WTC11 (cell line): Measurements from ENCODE around the gene RPH3AL. TPM values are rescaled to one million over a fixed set of nuclear protein-coding genes. Genes with fewer than 3 reads are reported as not detected.

ENCODE experiments used
- ATAC-seq: fragments of 200-7000 bp; cut with Tn5 transposase; 2 replicates; pipeline ENCODE4 v1.10.0; 2021; ENCODE audit warnings: mild to moderate bottlenecking, moderate library complexity
- CTCF ChIA-PET: fragments of 300-600 bp; sonication (Branson Sonifier 250); formaldehyde crosslinking; loops from one replicate; lab custom pipeline; 2021; ENCODE audit warnings: antibody characterized with exemption; lab: Charles Lee
- POLR2A ChIA-PET: fragments of 350-600 bp; sonication (Branson Sonifier 250); formaldehyde crosslinking; loops from one replicate; lab custom pipeline; 2021; ENCODE audit warnings: antibody characterized with exemption; lab: Charles Lee
- DNase-seq: peaks from one replicate; pipeline ENCODE4 v3.0.0; 2021; ENCODE audit warnings: low spot score
- H3K27ac Mint-ChIP-seq: 2 replicates; pipeline ENCODE4 v1.8.0; 2021; ENCODE audit warnings: mixed read lengths
- H3K27me3 Mint-ChIP-seq: 2 replicates; pipeline ENCODE4 v1.8.0; 2021; ENCODE audit warnings: low read depth, mild to moderate bottlenecking, moderate library complexity, mixed read lengths
- H3K36me3 Mint-ChIP-seq: 2 replicates; pipeline ENCODE4 v1.8.0; 2021; ENCODE audit warnings: mixed read lengths
- H3K4me1 Mint-ChIP-seq: 2 replicates; pipeline ENCODE4 v1.8.0; 2022; ENCODE audit warnings: mixed read lengths
- H3K4me3 Mint-ChIP-seq: 2 replicates; pipeline ENCODE4 v1.8.0; 2021; ENCODE audit warnings: mild to moderate bottlenecking, moderate library complexity, mixed read lengths
- H3K9me3 Mint-ChIP-seq: 2 replicates; pipeline ENCODE4 v1.8.0; 2021; ENCODE audit warnings: mixed read lengths
- FOXK1 ChIP-seq: sonication (generic); formaldehyde crosslinking; IDR thresholded peaks from 2 replicates; pipeline ENCODE4 v1.8.0; 2022; ENCODE audit warnings: mild to moderate bottlenecking, moderate library complexity, missing genetic modification reagents
- KAT7 ChIP-seq: sonication (generic); formaldehyde crosslinking; IDR thresholded peaks from 2 replicates; pipeline ENCODE4 v1.8.1; 2023; ENCODE audit warnings: missing genetic modification reagents, mild to moderate bottlenecking, borderline replicate concordance
- MXD4 ChIP-seq: fragments of 250-450 bp; sonication (Bioruptor Pico); IDR thresholded peaks from 2 replicates; pipeline ENCODE4 v1.8.0; 2021; ENCODE audit warnings: mild to moderate bottlenecking, moderate library complexity, borderline replicate concordance
- NFATC4 ChIP-seq: fragments of 250-450 bp; sonication (Bioruptor Pico); IDR thresholded peaks from 2 replicates; pipeline ENCODE4 v1.9.0; 2021; ENCODE audit warnings: mild to moderate bottlenecking
- NFE2L1 ChIP-seq: sonication (generic); formaldehyde crosslinking; IDR thresholded peaks from 2 replicates; pipeline ENCODE4 v1.8.1; 2023; ENCODE audit warnings: missing genetic modification reagents
- NFYB ChIP-seq: sonication (generic); formaldehyde crosslinking; conservative IDR thresholded peaks from 2 replicates; pipeline ENCODE4 v1.8.0; 2022; ENCODE audit warnings: low read depth, missing genetic modification reagents
- OVOL2 ChIP-seq: fragments of 250-450 bp; sonication (Bioruptor Pico); IDR thresholded peaks from 2 replicates; pipeline ENCODE4 v1.9.0; 2021; ENCODE audit warnings: mild to moderate bottlenecking, borderline replicate concordance
- SP1 ChIP-seq: sonication (generic); formaldehyde crosslinking; conservative IDR thresholded peaks from 2 replicates; pipeline ENCODE4 v1.8.1; 2022; ENCODE audit warnings: missing genetic modification reagents
- TCF7 ChIP-seq: sonication (generic); formaldehyde crosslinking; IDR thresholded peaks from 2 replicates; pipeline ENCODE4 v1.8.0; 2022; ENCODE audit warnings: mild to moderate bottlenecking, low read depth, missing genetic modification reagents, moderate library complexity
- ZNF671 ChIP-seq: fragments of 250-450 bp; sonication (Bioruptor Pico); IDR thresholded peaks from 2 replicates; pipeline ENCODE4 v1.8.0; 2021; ENCODE audit warnings: mild to moderate bottlenecking
- total RNA-seq: library from RNA; stranded (reverse); gene quantifications from 3 replicates; pipeline ENCODE4 v1.2.3, GENCODE V29; 2021
- TF ChIP-seq, protein P1 (sequence below): sonication (generic); formaldehyde crosslinking; IDR thresholded peaks from 2 replicates; pipeline ENCODE4 v1.8.0; 2022; ENCODE audit warnings: mild to moderate bottlenecking, missing genetic modification reagents
- TF ChIP-seq, protein P2 (sequence below): sonication (generic); formaldehyde crosslinking; IDR thresholded peaks from 2 replicates; pipeline ENCODE4 v1.8.1; 2023; ENCODE audit warnings: mild to moderate bottlenecking, missing genetic modification reagents, moderate library complexity
- TF ChIP-seq, protein P3 (sequence below): sonication (generic); formaldehyde crosslinking; IDR thresholded peaks from 2 replicates; pipeline ENCODE4 v1.8.0; 2022; ENCODE audit warnings: mild to moderate bottlenecking, missing genetic modification reagents
- TF ChIP-seq, protein P4 (sequence below): fragments of 250-450 bp; sonication (Bioruptor Pico); IDR thresholded peaks from 2 replicates; pipeline ENCODE4 v1.8.0; 2021; ENCODE audit warnings: mild to moderate bottlenecking
- TF ChIP-seq, protein P5 (sequence below): sonication (generic); formaldehyde crosslinking; IDR thresholded peaks from 2 replicates; pipeline ENCODE4 v1.8.0; 2023; ENCODE audit warnings: mild to moderate bottlenecking, missing genetic modification reagents
- TF ChIP-seq, protein P6 (sequence below): fragments of 250-450 bp; sonication (Bioruptor Pico); IDR thresholded peaks from 2 replicates; pipeline ENCODE4 v1.9.0; 2021; ENCODE audit warnings: mild to moderate bottlenecking
- TF ChIP-seq, protein P7 (sequence below): sonication (generic); formaldehyde crosslinking; IDR thresholded peaks from 2 replicates; pipeline ENCODE4 v1.8.0; 2022; ENCODE audit warnings: mild to moderate bottlenecking, missing genetic modification reagents
- TF ChIP-seq, protein P8 (sequence below): sonication (generic); formaldehyde crosslinking; IDR thresholded peaks from 2 replicates; pipeline ENCODE4 v1.8.0; 2022; ENCODE audit warnings: missing genetic modification reagents

The RPH3AL gene
- total RNA-seq, 1 experiment from 2014 or later, result 2.0 TPM

DNA sequence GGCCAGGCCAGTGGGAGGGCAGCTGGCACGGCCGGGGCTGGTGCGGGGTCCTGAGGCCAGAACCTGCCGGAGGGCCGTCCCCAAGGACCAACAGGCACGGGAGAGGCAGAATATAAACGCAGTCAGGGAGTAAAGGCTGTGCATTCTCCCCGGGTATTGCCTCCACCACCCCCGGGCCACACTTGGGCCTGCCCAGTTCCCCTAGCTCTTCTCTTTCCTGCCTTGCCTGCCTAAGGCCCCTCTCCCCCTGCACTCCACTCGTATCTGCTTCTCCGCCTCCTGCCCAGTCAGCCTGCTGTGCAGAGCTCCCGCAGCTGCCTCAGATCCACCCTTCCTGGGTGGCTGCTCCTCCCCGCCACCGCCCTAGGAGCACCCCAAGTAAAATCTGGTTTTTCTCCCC, 5.0 kb upstream of the RPH3AL start (continued):
- TF ChIP-seq, protein P1, sequence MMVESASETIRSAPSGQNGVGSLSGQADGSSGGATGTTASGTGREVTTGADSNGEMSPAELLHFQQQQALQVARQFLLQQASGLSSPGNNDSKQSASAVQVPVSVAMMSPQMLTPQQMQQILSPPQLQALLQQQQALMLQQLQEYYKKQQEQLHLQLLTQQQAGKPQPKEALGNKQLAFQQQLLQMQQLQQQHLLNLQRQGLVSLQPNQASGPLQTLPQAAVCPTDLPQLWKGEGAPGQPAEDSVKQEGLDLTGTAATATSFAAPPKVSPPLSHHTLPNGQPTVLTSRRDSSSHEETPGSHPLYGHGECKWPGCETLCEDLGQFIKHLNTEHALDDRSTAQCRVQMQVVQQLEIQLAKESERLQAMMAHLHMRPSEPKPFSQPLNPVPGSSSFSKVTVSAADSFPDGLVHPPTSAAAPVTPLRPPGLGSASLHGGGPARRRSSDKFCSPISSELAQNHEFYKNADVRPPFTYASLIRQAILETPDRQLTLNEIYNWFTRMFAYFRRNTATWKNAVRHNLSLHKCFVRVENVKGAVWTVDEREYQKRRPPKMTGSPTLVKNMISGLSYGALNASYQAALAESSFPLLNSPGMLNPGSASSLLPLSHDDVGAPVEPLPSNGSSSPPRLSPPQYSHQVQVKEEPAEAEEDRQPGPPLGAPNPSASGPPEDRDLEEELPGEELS (CRISPR knock-in tag), result no peak
- TF ChIP-seq FOXK1, result no peak

DNA sequence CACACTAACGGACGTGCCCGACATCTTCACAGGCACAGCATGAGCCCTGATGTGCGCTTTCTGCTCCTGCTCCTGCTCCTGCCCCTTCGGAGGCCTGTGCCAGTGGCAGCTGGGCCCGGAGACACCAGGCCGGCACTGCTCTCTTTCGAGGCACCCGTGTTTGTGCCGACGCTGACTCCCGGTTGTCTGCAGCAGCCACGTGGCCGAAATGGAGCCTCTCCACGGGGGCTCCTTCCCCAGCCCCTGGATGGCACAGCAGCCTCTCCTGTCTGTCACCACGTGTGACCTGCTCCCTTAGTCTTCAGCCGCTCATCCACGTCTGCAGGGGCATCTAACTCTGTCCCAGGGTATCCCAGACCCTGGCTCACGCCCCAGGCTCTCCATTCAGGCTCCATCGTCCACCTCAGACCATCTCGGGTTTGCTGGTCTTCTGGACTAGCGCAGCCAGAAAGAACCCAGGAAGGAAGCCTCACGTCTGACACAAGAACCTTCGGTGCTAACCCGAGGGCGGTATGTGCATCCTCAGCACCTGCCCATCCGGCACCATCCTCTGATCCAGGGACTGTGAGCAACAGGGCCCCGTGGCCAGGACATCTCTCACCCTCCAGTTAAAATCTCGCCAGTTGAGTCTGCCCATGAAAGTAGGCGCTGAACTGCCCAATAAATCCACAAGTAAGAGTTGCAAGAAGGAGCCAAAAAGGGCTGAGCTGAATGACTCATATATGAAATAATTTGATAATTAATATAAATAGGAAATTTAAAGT, 4.2 kb upstream of the RPH3AL start:
- TF ChIP-seq, protein P2, sequence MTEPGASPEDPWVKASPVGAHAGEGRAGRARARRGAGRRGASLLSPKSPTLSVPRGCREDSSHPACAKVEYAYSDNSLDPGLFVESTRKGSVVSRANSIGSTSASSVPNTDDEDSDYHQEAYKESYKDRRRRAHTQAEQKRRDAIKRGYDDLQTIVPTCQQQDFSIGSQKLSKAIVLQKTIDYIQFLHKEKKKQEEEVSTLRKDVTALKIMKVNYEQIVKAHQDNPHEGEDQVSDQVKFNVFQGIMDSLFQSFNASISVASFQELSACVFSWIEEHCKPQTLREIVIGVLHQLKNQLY (CRISPR knock-in tag), result no peak
- no peak for TF ChIP-seq KAT7 (CRISPR knock-in tag)
- TF ChIP-seq, protein P3, sequence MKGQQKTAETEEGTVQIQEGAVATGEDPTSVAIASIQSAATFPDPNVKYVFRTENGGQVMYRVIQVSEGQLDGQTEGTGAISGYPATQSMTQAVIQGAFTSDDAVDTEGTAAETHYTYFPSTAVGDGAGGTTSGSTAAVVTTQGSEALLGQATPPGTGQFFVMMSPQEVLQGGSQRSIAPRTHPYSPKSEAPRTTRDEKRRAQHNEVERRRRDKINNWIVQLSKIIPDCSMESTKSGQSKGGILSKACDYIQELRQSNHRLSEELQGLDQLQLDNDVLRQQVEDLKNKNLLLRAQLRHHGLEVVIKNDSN, result no peak
- TF ChIP-seq MXD4 (CRISPR knock-in tag), result no peak
- TF ChIP-seq OVOL2 (CRISPR knock-in tag), result no peak
- TF ChIP-seq, protein P4, sequence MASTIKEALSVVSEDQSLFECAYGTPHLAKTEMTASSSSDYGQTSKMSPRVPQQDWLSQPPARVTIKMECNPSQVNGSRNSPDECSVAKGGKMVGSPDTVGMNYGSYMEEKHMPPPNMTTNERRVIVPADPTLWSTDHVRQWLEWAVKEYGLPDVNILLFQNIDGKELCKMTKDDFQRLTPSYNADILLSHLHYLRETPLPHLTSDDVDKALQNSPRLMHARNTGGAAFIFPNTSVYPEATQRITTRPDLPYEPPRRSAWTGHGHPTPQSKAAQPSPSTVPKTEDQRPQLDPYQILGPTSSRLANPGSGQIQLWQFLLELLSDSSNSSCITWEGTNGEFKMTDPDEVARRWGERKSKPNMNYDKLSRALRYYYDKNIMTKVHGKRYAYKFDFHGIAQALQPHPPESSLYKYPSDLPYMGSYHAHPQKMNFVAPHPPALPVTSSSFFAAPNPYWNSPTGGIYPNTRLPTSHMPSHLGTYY (CRISPR knock-in tag), result no peak
- TF ChIP-seq SP1 (CRISPR knock-in tag), result no peak
- TF ChIP-seq, protein P5, sequence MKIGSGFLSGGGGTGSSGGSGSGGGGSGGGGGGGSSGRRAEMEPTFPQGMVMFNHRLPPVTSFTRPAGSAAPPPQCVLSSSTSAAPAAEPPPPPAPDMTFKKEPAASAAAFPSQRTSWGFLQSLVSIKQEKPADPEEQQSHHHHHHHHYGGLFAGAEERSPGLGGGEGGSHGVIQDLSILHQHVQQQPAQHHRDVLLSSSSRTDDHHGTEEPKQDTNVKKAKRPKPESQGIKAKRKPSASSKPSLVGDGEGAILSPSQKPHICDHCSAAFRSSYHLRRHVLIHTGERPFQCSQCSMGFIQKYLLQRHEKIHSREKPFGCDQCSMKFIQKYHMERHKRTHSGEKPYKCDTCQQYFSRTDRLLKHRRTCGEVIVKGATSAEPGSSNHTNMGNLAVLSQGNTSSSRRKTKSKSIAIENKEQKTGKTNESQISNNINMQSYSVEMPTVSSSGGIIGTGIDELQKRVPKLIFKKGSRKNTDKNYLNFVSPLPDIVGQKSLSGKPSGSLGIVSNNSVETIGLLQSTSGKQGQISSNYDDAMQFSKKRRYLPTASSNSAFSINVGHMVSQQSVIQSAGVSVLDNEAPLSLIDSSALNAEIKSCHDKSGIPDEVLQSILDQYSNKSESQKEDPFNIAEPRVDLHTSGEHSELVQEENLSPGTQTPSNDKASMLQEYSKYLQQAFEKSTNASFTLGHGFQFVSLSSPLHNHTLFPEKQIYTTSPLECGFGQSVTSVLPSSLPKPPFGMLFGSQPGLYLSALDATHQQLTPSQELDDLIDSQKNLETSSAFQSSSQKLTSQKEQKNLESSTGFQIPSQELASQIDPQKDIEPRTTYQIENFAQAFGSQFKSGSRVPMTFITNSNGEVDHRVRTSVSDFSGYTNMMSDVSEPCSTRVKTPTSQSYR, result no peak
- TF ChIP-seq, protein P6, sequence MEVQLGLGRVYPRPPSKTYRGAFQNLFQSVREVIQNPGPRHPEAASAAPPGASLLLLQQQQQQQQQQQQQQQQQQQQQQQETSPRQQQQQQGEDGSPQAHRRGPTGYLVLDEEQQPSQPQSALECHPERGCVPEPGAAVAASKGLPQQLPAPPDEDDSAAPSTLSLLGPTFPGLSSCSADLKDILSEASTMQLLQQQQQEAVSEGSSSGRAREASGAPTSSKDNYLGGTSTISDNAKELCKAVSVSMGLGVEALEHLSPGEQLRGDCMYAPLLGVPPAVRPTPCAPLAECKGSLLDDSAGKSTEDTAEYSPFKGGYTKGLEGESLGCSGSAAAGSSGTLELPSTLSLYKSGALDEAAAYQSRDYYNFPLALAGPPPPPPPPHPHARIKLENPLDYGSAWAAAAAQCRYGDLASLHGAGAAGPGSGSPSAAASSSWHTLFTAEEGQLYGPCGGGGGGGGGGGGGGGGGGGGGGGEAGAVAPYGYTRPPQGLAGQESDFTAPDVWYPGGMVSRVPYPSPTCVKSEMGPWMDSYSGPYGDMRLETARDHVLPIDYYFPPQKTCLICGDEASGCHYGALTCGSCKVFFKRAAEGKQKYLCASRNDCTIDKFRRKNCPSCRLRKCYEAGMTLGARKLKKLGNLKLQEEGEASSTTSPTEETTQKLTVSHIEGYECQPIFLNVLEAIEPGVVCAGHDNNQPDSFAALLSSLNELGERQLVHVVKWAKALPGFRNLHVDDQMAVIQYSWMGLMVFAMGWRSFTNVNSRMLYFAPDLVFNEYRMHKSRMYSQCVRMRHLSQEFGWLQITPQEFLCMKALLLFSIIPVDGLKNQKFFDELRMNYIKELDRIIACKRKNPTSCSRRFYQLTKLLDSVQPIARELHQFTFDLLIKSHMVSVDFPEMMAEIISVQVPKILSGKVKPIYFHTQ (CRISPR knock-in tag), result no peak
- TF ChIP-seq NFE2L1 (CRISPR knock-in tag), result no peak
- TF ChIP-seq, protein P7, sequence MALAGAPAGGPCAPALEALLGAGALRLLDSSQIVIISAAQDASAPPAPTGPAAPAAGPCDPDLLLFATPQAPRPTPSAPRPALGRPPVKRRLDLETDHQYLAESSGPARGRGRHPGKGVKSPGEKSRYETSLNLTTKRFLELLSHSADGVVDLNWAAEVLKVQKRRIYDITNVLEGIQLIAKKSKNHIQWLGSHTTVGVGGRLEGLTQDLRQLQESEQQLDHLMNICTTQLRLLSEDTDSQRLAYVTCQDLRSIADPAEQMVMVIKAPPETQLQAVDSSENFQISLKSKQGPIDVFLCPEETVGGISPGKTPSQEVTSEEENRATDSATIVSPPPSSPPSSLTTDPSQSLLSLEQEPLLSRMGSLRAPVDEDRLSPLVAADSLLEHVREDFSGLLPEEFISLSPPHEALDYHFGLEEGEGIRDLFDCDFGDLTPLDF (CRISPR knock-in tag), result no peak
- TF ChIP-seq NFYB (CRISPR knock-in tag), result no peak
- TF ChIP-seq, protein P8, sequence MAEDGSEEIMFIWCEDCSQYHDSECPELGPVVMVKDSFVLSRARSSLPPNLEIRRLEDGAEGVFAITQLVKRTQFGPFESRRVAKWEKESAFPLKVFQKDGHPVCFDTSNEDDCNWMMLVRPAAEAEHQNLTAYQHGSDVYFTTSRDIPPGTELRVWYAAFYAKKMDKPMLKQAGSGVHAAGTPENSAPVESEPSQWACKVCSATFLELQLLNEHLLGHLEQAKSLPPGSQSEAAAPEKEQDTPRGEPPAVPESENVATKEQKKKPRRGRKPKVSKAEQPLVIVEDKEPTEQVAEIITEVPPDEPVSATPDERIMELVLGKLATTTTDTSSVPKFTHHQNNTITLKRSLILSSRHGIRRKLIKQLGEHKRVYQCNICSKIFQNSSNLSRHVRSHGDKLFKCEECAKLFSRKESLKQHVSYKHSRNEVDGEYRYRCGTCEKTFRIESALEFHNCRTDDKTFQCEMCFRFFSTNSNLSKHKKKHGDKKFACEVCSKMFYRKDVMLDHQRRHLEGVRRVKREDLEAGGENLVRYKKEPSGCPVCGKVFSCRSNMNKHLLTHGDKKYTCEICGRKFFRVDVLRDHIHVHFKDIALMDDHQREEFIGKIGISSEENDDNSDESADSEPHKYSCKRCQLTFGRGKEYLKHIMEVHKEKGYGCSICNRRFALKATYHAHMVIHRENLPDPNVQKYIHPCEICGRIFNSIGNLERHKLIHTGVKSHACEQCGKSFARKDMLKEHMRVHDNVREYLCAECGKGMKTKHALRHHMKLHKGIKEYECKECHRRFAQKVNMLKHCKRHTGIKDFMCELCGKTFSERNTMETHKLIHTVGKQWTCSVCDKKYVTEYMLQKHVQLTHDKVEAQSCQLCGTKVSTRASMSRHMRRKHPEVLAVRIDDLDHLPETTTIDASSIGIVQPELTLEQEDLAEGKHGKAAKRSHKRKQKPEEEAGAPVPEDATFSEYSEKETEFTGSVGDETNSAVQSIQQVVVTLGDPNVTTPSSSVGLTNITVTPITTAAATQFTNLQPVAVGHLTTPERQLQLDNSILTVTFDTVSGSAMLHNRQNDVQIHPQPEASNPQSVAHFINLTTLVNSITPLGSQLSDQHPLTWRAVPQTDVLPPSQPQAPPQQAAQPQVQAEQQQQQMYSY (CRISPR knock-in tag), result no peak
- no peak for TF ChIP-seq TCF7 (CRISPR knock-in tag)
- TF ChIP-seq NFATC4 (CRISPR knock-in tag), result no peak
- TF ChIP-seq ZNF671, result no peak
- Mint-ChIP-seq H3K27ac (no peak overlapping the region), H3K36me3 (peaks cover 17% of the 10 kb centered on the region), H3K9me3 (peaks cover 19% of the 10 kb centered on the region), H3K27me3 (peaks cover 2% of the 10 kb centered on the region; the same call in 1 of the 2 replicates), H3K4me3 (no peak overlapping the region), H3K4me1 (peaks cover 14% of the 10 kb centered on the region)
- ChIA-PET POLR2A (no interaction called here), CTCF (no interaction called here)
- DNase-seq (no peak), ATAC-seq (no peak)
